Activated CD4-positive, alpha-beta memory T cell treated with anti-CD3 and anti-CD28 coated beads, Interleukin-2, amount 10 ng/mL, durations not matched to agents 7 days and 5 days (primary cell): ENCODE results near the gene PROX1. TPM values are rescaled to one million over a fixed set of nuclear protein-coding genes. Genes with fewer than 3 reads are reported as not detected.

Source experiments
- CTCF ChIA-PET: fragments of 350-600 bp; sonication (Branson Sonifier 250); formaldehyde crosslinking; loops from one replicate; lab custom pipeline; 2021; ENCODE audit warnings: antibody characterized with exemption, inconsistent platforms; lab: Charles Lee
- POLR2A ChIA-PET: fragments of 350-600 bp; sonication (Branson Sonifier 250); formaldehyde crosslinking; loops from one replicate; lab custom pipeline; 2021; ENCODE audit warnings: antibody characterized with exemption; lab: Charles Lee
- DNase-seq: peaks from one replicate; pipeline ENCODE4 v3.0.0-alpha.2; 2020
- H3K27ac Mint-ChIP-seq: one replicate; pipeline ENCODE4 v1.8.0; 2021; ENCODE audit warnings: mild to moderate bottlenecking, mixed read lengths
- H3K27me3 Mint-ChIP-seq: one replicate; pipeline ENCODE4 v1.8.0; 2021; ENCODE audit warnings: mixed read lengths
- H3K36me3 Mint-ChIP-seq: one replicate; pipeline ENCODE4 v1.8.0; 2021; ENCODE audit warnings: low read depth, mixed read lengths
- H3K4me1 Mint-ChIP-seq: one replicate; pipeline ENCODE4 v1.8.0; 2021; ENCODE audit warnings: mixed read lengths
- H3K4me3 Mint-ChIP-seq: one replicate; pipeline ENCODE4 v1.8.0; 2021; ENCODE audit warnings: mild to moderate bottlenecking, mixed read lengths
- H3K9me3 Mint-ChIP-seq: one replicate; pipeline ENCODE4 v1.8.0; 2021; ENCODE audit warnings: mixed read lengths
- total RNA-seq, 2 experiments: library from RNA; stranded (reverse); gene quantifications; one replicate each; pipeline ENCODE4 v1.2.3, GENCODE V29; 2021

PROX1 gene
- total RNA-seq, 2 experiments from 2014 or later = 0.08 TPM; not detected in 1

DNA sequence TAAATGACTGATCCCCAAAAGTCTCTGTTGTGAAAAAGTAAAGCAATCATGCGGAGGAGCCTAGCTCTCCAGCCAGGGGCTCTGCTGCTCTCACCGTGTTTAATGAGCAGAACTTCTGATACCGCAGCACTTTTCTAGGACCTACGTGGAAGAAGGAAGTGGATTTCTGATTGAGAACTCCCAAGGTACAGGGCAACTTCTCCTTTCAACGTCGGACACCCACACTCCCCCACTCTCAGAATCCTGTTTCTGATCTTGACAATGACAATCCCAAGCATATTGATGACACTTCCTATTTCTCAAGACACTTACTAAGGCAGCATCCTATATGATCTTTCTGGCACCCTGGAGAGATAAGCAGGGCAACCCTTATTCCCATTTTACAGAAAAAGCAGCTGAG lies 78.4 kb downstream of the PROX1 start:
- Mint-ChIP-seq H3K27me3 (no peaks in the 10 kb centered on the region), H3K27ac (no peak overlapping the region), H3K9me3 (no peaks in the 10 kb centered on the region), H3K4me3 (no peak overlapping the region), H3K4me1 (no peaks in the 10 kb centered on the region), H3K36me3 (no peaks in the 10 kb centered on the region)
- no peak for DNase-seq
- ChIA-PET CTCF (no interaction called here), POLR2A (no interaction called here)

DNA sequence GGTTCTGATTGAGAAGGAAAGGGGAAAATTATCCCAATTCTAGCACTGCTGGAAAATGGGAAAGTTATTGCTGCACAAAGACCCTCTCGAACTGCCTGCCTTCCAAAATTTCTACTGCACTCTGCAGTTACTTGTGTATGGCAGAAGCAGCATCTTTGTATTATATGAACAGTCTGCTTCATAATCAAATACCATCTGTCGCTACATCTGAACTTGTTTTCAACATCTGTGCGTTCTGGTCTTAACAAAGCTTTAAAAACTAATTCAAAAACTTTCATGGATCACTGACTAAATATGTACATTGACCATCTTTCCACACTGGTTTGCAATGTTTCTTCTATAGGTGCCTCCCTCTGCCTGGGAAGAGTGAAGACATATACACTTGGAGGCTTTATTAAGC lies 79.2 kb downstream of the PROX1 start:
- no peak overlapping the region for H3K4me3 Mint-ChIP-seq
- H3K36me3 Mint-ChIP-seq = no peaks in the 10 kb centered on the region
- ChIA-PET CTCF (interaction anchor here (0.5 kb wide), 1 partner anchor 892 kb away, joined by 4 read pairs; no protein-coding TSS in a partner anchor), POLR2A (no interaction called here)
- no peak for DNase-seq
- no peaks in the 10 kb centered on the region for H3K27me3 Mint-ChIP-seq
- H3K9me3 Mint-ChIP-seq = no peaks in the 10 kb centered on the region
- no peak overlapping the region for H3K27ac Mint-ChIP-seq
- H3K4me1 Mint-ChIP-seq = no peaks in the 10 kb centered on the region

DNA sequence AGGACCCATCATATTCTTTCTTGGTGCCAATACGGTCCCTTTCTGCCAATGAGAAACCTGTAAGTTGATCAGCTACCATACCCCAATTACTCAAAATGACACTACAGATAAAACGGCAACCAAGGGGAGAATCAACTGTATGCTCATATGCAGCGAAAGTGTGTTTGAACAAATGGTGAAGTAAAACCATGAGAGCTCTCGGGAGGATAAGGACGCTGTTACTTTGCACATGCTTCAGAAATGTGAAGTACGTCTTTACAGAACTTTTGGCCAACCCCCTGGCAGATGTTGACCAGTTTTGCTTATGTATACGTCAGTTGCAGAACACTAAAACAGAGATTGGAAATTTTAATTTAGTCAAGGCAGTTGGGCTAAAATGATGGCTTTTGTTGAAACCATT lies 79.6 kb downstream of the PROX1 start:
- H3K4me1 Mint-ChIP-seq = no peaks in the 10 kb centered on the region
- no peak overlapping the region for H3K4me3 Mint-ChIP-seq
- CTCF ChIA-PET = no interaction called here
- DNase-seq = no peak
- H3K27me3 Mint-ChIP-seq = no peaks in the 10 kb centered on the region
- no peaks in the 10 kb centered on the region for H3K36me3 Mint-ChIP-seq
- no peaks in the 10 kb centered on the region for H3K9me3 Mint-ChIP-seq
- no peak overlapping the region for H3K27ac Mint-ChIP-seq
- POLR2A ChIA-PET = no interaction called here

- no peaks in the 10 kb centered on the region for H3K4me1 Mint-ChIP-seq
- CTCF ChIA-PET = no interaction called here
- no peaks in the 10 kb centered on the region for H3K9me3 Mint-ChIP-seq
- no peaks in the 10 kb centered on the region for H3K27me3 Mint-ChIP-seq
- no peak overlapping the region for H3K4me3 Mint-ChIP-seq
- DNase-seq = no peak
- no peak overlapping the region for H3K27ac Mint-ChIP-seq
- POLR2A ChIA-PET = no interaction called here
- no peaks in the 10 kb centered on the region for H3K36me3 Mint-ChIP-seq
These were observed 80.3 kb downstream of the PROX1 start for GRCh38 chr1:214067853-214068703.

DNA sequence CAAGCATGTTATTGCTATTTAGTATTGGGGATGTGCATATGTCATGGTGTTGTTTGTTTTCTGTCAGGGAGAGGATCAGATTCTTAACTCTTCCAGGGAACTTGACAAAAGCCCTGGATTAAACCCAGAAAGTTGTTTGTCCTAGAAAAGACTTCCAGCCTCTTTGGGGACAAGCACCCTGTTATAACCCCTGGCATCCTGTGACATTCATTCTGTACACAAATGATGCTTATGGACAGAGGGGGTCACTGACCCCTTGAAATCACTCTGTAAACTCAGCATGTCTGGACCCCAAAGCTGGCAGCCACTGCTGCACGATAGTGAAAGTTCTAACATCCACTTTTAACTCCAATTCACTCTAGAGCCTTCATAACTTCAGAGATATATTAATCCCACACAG lies 81.2 kb downstream of the PROX1 start:
- H3K4me1 Mint-ChIP-seq = no peaks in the 10 kb centered on the region
- CTCF ChIA-PET = no interaction called here
- H3K36me3 Mint-ChIP-seq = no peaks in the 10 kb centered on the region
- POLR2A ChIA-PET = no interaction called here
- no peaks in the 10 kb centered on the region for H3K27me3 Mint-ChIP-seq
- H3K4me3 Mint-ChIP-seq = no peak overlapping the region
- H3K27ac Mint-ChIP-seq = no peak overlapping the region
- no peaks in the 10 kb centered on the region for H3K9me3 Mint-ChIP-seq
- no peak for DNase-seq

DNA sequence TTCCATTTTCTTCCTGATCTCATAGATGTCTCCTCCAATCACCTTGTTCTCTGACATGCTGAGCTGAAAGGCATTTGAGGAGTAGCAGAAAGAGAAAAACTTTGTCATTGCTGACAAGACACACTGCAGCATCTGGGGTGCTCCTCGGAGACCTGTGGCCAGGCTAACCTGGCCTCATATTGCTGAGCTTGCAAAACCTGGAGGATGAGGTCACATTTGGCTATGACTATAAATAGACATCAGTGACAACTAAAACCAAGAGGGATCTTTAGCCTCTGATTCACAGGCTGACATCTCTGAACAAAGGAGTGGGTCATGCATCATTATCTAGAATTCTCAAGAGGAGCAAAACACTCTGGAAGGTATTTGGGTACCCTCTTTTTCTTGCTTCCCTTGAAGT lies 83.7 kb downstream of the PROX1 start:
- H3K27ac Mint-ChIP-seq = no peak overlapping the region
- H3K27me3 Mint-ChIP-seq = no peaks in the 10 kb centered on the region
- CTCF ChIA-PET = no interaction called here
- no peak for DNase-seq
- H3K4me1 Mint-ChIP-seq = no peaks in the 10 kb centered on the region
- H3K4me3 Mint-ChIP-seq = no peak overlapping the region
- H3K9me3 Mint-ChIP-seq = no peaks in the 10 kb centered on the region
- POLR2A ChIA-PET = no interaction called here
- no peaks in the 10 kb centered on the region for H3K36me3 Mint-ChIP-seq

- Mint-ChIP-seq H3K27ac (no peak overlapping the region), H3K4me3 (no peak overlapping the region), H3K9me3 (no peaks in the 10 kb centered on the region), H3K4me1 (no peaks in the 10 kb centered on the region), H3K36me3 (no peaks in the 10 kb centered on the region), H3K27me3 (no peaks in the 10 kb centered on the region)
- ChIA-PET CTCF (interaction anchor here (0.7 kb wide), 1 partner anchor 704 kb away, joined by 3 read pairs; no protein-coding TSS in a partner anchor), POLR2A (no interaction called here)
- no peak for DNase-seq
These were observed 84.8 kb downstream of the PROX1 start for GRCh38 chr1:214072426-214073157.

DNA sequence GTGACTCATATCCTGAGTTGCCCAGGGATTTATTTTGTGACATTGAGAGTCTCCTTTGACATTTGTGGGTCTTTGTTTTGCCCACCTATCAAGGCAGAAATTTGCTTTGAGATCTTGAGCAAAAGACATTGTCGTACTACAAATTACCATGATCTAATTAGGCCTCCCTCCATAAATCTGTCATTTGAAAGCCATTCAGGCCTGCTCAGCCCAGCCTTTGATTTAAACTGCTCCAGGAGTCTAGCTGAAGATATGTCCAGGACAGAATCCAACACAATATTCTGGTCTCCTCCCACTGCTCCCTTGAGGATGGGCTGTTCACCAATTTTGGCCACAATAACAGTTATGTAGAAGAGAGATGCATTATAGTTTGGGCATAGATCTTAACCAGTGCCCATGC lies 86.7 kb downstream of the PROX1 start:
- ChIA-PET CTCF (no interaction called here), POLR2A (no interaction called here)
- no peaks in the 10 kb centered on the region for H3K9me3 Mint-ChIP-seq
- H3K4me1 Mint-ChIP-seq = no peaks in the 10 kb centered on the region
- no peaks in the 10 kb centered on the region for H3K36me3 Mint-ChIP-seq
- no peak overlapping the region for H3K4me3 Mint-ChIP-seq
- no peak overlapping the region for H3K27ac Mint-ChIP-seq
- no peaks in the 10 kb centered on the region for H3K27me3 Mint-ChIP-seq
- DNase-seq = no peak

DNA sequence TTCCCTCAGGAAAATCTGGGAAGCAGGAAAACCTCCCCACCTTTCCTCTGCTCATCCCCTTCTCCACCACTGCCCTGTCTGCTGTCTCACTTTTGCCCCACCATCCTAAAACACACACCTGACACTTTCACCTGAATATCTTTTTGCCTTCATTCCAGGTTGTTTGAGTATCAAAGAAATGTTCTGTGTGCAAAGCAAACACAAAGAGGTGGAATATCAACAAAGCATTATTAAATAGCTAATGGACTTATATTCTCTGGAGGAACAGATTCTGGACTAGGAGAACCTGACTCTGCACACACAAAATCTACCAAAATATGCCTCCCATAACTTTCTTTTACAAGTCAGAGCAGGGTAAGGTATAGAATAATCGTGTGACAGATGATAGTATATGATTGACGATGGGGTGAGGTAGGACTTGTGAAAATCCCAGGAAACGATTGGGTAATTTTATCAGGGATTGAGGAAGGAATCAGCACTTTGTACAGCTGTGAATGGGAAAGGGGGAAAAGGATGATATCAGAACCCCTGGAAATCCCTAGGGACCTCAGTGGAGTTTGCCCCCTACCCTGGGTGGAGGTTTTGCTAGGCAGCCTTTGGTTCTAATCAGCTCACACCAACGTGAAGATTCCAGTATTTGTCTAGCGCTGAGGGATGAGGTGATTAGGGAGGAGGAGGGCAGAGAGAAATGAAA lies 87.7 kb downstream of the PROX1 start:
- ChIA-PET POLR2A (no interaction called here), CTCF (no interaction called here)
- no peaks in the 10 kb centered on the region for H3K36me3 Mint-ChIP-seq
- H3K9me3 Mint-ChIP-seq = no peaks in the 10 kb centered on the region
- no peak overlapping the region for H3K4me3 Mint-ChIP-seq
- no peaks in the 10 kb centered on the region for H3K4me1 Mint-ChIP-seq
- no peaks in the 10 kb centered on the region for H3K27me3 Mint-ChIP-seq
- H3K27ac Mint-ChIP-seq = no peak overlapping the region
- no peak for DNase-seq

- Mint-ChIP-seq H3K27me3 (no peaks in the 10 kb centered on the region), H3K4me1 (no peaks in the 10 kb centered on the region), H3K4me3 (no peak overlapping the region), H3K9me3 (no peaks in the 10 kb centered on the region), H3K27ac (no peak overlapping the region), H3K36me3 (no peaks in the 10 kb centered on the region)
- POLR2A ChIA-PET = no interaction called here
- DNase-seq = no peak
- CTCF ChIA-PET = interaction anchor here (0.6 kb wide), 1 partner anchor 17 kb away, joined by 3 read pairs; no protein-coding TSS in a partner anchor
These were observed 88.4 kb downstream of the PROX1 start for GRCh38 chr1:214075999-214076707.

DNA sequence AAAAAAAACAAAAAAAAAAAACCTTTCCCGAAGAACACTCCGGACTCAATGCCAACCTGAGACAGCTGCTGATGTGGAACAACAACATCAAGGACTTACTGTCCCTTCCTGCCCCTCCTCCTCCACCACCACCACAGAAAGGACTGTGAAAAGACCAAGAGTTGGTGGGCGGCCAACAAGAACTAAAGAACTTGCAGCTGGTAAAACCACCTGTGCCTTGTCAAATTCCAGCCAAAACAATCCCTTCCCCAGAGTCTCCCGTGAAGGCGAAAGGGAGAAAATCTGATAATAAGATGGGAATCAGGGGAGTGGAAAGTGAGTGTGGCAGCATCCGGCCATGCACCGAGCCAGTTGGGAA lies 88.9 kb downstream of the PROX1 start:
- H3K9me3 Mint-ChIP-seq = no peaks in the 10 kb centered on the region
- ChIA-PET CTCF (interaction anchor here (0.6 kb wide), 1 partner anchor 17 kb away, joined by 3 read pairs; no protein-coding TSS in a partner anchor), POLR2A (no interaction called here)
- no peak overlapping the region for H3K27ac Mint-ChIP-seq
- H3K36me3 Mint-ChIP-seq = no peaks in the 10 kb centered on the region
- DNase-seq = no peak
- no peak overlapping the region for H3K4me3 Mint-ChIP-seq
- H3K27me3 Mint-ChIP-seq = no peaks in the 10 kb centered on the region
- H3K4me1 Mint-ChIP-seq = no peaks in the 10 kb centered on the region

DNA sequence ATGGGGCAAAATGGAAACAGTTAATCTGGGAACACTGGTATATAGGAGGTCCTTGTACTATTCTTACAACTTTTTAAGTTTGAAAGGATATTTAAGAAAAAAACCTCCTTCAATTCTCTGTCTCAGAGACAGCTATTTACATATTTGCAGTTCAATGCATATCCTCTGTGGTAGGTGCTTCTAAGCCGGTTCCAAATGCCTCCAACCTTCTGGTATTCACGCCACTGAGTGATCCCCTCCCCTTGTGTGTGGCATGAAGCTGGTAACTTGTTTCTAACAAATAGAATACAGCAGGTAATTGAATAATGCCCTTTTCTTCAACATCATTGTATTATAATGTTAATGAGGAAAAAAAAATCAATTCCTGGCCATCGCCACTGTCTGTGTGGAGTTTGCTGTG lies 91.2 kb downstream of the PROX1 start:
- Mint-ChIP-seq H3K36me3 (no peaks in the 10 kb centered on the region), H3K9me3 (no peaks in the 10 kb centered on the region), H3K4me3 (no peak overlapping the region), H3K4me1 (no peaks in the 10 kb centered on the region), H3K27ac (no peak overlapping the region), H3K27me3 (no peaks in the 10 kb centered on the region)
- ChIA-PET POLR2A (no interaction called here), CTCF (no interaction called here)
- DNase-seq = no peak

DNA sequence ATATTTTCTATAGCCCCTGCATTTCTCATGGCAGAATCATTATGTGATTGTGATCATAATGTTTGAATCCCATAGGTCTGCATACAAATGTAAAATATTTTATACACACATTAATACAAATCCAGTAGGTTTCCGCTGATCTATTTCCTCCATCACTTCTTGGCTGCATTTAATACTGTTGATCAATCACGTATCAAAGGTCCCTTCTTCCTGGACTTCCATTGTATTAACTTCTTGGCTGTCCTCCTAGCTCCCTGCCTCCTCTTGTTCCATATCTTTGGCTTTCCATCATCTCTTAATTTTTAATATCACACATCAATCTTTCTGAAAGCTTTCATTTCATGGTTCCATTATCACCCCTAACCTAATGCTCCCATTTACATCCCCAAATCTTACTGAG lies 97.6 kb downstream of the PROX1 start:
- Mint-ChIP-seq H3K9me3 (no peaks in the 10 kb centered on the region), H3K36me3 (no peaks in the 10 kb centered on the region), H3K27me3 (no peaks in the 10 kb centered on the region), H3K4me1 (no peaks in the 10 kb centered on the region), H3K4me3 (no peak overlapping the region), H3K27ac (no peak overlapping the region)
- DNase-seq = no peak
- ChIA-PET CTCF (no interaction called here), POLR2A (no interaction called here)
